IPS DF 6.9 (cell line): ENCODE data around the gene VAMP4.

Experiments used
- DNase-seq: peaks from one replicate; pipeline ENCODE4 v3.0.0-alpha.2; 2013; ENCODE audit warnings: low read depth, low spot score
- H3K27ac ChIP-seq: one replicate; pipeline ENCODE4 v1.5.1; 2013; ENCODE audit warnings: low read length, control low read depth
- H3K27me3 ChIP-seq: 2 replicates; pipeline ENCODE4 v1.6.1; 2013; ENCODE audit warnings: mild to moderate bottlenecking, low read length; ENCODE audit not compliant: control insufficient read depth, insufficient read depth
- H3K36me3 ChIP-seq: 2 replicates; pipeline ENCODE4 v1.6.1; 2013; ENCODE audit warnings: low read length; ENCODE audit not compliant: control insufficient read depth, insufficient read depth
- H3K4me1 ChIP-seq: 2 replicates; pipeline ENCODE4 v1.6.1; 2013; ENCODE audit warnings: low read length; ENCODE audit not compliant: control insufficient read depth, insufficient read depth
- H3K4me3 ChIP-seq: 2 replicates; pipeline ENCODE4 v1.5.1; 2013; ENCODE audit warnings: mild to moderate bottlenecking, low read length
- H3K9me3 ChIP-seq: 2 replicates; pipeline ENCODE4 v1.6.1; 2013; ENCODE audit warnings: low read length, inconsistent platforms; ENCODE audit not compliant: control insufficient read depth, insufficient read depth
- WGBS: extraction: QIAGEN DNeasy Blood & Tissue Kit; methylation state at CpG from one replicate; pipeline ENCODE4 v1.1.7; 2013; ENCODE audit warnings: mixed read lengths, missing lambda C conversion rate; ENCODE audit not compliant: insufficient read length, insufficient coverage; 5-methylcytosine and 5-hydroxymethylcytosine counted together

Gene VAMP4

GRCh38 chr1:171741872-171742576 is at the start of gene VAMP4:
Gene VAMP4 (minus strand): TSS chr1:171742065. CDS start chr1:171738414, 3,651 bp downstream.
- WGBS: no CpG with 5 or more reads among the region's 57 CpGs
- Histone ChIP-seq H3K4me1 (no peaks in the 10 kb centered on the region), H3K27me3 (no peaks in the 10 kb centered on the region), H3K4me3 (peak within 1 kb of the TSS; percentile 77), H3K27ac (no peak within 1 kb of the TSS), H3K36me3 (no peaks in the 10 kb centered on the region), H3K9me3 (no peaks in the 10 kb centered on the region)
- peak; percentile 55 for DNase-seq

GRCh38 chr1:171790318-171790717 is 48.5 kb upstream of the VAMP4 start:
- H3K27me3 ChIP-seq: no peaks in the 10 kb centered on the region
- no peaks in the 10 kb centered on the region for H3K9me3 ChIP-seq
- no peak for DNase-seq
- H3K4me3 ChIP-seq: no peak overlapping the region
- no peaks in the 10 kb centered on the region for H3K4me1 ChIP-seq
- no CpG with 5 or more reads among the region's 6 CpGs for WGBS
- no peak overlapping the region for H3K27ac ChIP-seq
- peaks cover 42% of the 10 kb centered on the region; the same call in 1 of the 2 replicates for H3K36me3 ChIP-seq

- Histone ChIP-seq H3K27me3 (no peaks in the 10 kb centered on the region), H3K27ac (no peak overlapping the region), H3K4me3 (no peak overlapping the region), H3K9me3 (no peaks in the 10 kb centered on the region), H3K36me3 (peaks cover 44% of the 10 kb centered on the region), H3K4me1 (no peaks in the 10 kb centered on the region)
- no peak for DNase-seq
- no CpG with 5 or more reads among the region's 5 CpGs for WGBS
Measured at GRCh38 chr1:171788696-171789095, 46.8 kb upstream of the VAMP4 start.

GRCh38 chr1:171787686-171788480 is 46.0 kb upstream of the VAMP4 start:
- H3K27ac ChIP-seq: no peak overlapping the region

GRCh38 chr1:171786534-171786933 is 44.7 kb upstream of the VAMP4 start:
- Histone ChIP-seq H3K9me3 (no peaks in the 10 kb centered on the region), H3K4me1 (no peaks in the 10 kb centered on the region; the same call in 1 of the 2 replicates), H3K4me3 (no peak overlapping the region), H3K27ac (no peak overlapping the region), H3K36me3 (peaks cover 35% of the 10 kb centered on the region), H3K27me3 (no peaks in the 10 kb centered on the region)
- DNase-seq: no peak
- WGBS: no CpG with 5 or more reads among the region's 2 CpGs

More at GRCh38 chr1:171787686-171788480, 46.0 kb upstream of the VAMP4 start:
- WGBS: no CpG with 5 or more reads among the region's 15 CpGs
- DNase-seq: no peak
- Histone ChIP-seq H3K4me1 (no peaks in the 10 kb centered on the region), H3K27me3 (no peaks in the 10 kb centered on the region), H3K36me3 (peaks cover 42% of the 10 kb centered on the region), H3K4me3 (no peak overlapping the region), H3K9me3 (no peaks in the 10 kb centered on the region)

- Histone ChIP-seq H3K9me3 (no peaks in the 10 kb centered on the region), H3K27me3 (no peaks in the 10 kb centered on the region), H3K36me3 (peaks cover 35% of the 10 kb centered on the region), H3K4me3 (no peak overlapping the region), H3K27ac (no peak overlapping the region), H3K4me1 (no peaks in the 10 kb centered on the region; the same call in 1 of the 2 replicates)
- no peak for DNase-seq
- WGBS: no CpG with 5 or more reads among the region's 9 CpGs
Measured at GRCh38 chr1:171785766-171786165, 43.9 kb upstream of the VAMP4 start.

- Histone ChIP-seq H3K27ac (no peak overlapping the region), H3K9me3 (no peaks in the 10 kb centered on the region), H3K4me3 (no peak overlapping the region), H3K36me3 (peaks cover 32% of the 10 kb centered on the region), H3K4me1 (no peaks in the 10 kb centered on the region; the same call in 1 of the 2 replicates), H3K27me3 (no peaks in the 10 kb centered on the region)
- DNase-seq: no peak
Measured at GRCh38 chr1:171784784-171785183, 42.9 kb upstream of the VAMP4 start.

GRCh38 chr1:171783816-171784530 is 42.1 kb upstream of the VAMP4 start:
- H3K27ac ChIP-seq: no peak overlapping the region
- no peak for DNase-seq
- H3K9me3 ChIP-seq: no peaks in the 10 kb centered on the region
- no peaks in the 10 kb centered on the region; the same call in 1 of the 2 replicates for H3K4me1 ChIP-seq
- H3K27me3 ChIP-seq: no peaks in the 10 kb centered on the region
- peaks cover 31% of the 10 kb centered on the region for H3K36me3 ChIP-seq
- H3K4me3 ChIP-seq: no peak overlapping the region
- no CpG with 5 or more reads among the region's 25 CpGs for WGBS

- DNase-seq: peak; percentile 98
- Histone ChIP-seq H3K36me3 (peaks cover 16% of the 10 kb centered on the region), H3K27me3 (no peaks in the 10 kb centered on the region), H3K9me3 (no peaks in the 10 kb centered on the region), H3K27ac (no peak within 1 kb of the TSS), H3K4me3 (peak within 1 kb of the TSS; percentile 62), H3K4me1 (no peaks in the 10 kb centered on the region; the same call in 1 of the 2 replicates)
- no CpG with 5 or more reads among the region's 57 CpGs for WGBS
Measured at GRCh38 chr1:171781176-171781875, 39.5 kb upstream of the VAMP4 start, which contains the start of gene METTL13. Gene METTL13 (plus strand): TSS chr1:171781660. CDS start chr1:171781968, 308 bp downstream.
